ENCODE measurements around the gene LHFPL2. TPM values are rescaled to one million over a fixed set of nuclear protein-coding genes. Genes with fewer than 3 reads are reported as not detected.

Gene LHFPL2
- total and polyA plus RNA-seq, 9 of the 15 experiments (the other 6 are each of a cell fraction or from before 2014, with no cell fraction given): 1.0 to 6.6 (median 4.6) TPM

DNA sequence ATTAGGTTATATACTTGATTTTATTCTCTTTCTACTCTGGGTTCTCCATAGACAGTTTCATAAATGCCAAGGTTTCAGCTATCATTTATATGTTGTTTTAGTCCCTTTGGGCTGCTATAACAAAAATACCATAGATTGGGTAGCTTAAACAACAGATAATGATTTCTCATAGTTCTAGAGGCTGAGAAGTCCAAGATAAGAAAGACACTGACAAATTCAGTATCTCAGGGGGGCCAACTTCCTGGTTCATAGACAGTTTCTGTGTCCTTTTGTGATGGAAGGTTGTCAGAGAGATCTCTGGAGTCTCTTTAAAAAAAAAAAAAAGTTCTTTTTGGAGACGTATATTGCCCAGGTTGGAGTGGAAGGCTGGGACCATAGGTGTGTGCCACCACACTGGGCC is 174.8 kb downstream of the LHFPL2 start:
- Histone ChIP-seq H3K36me3 (ENCODE audit: control insufficient read depth, insufficient read depth, low read length) (no peaks in the 10 kb centered on the region; the same call in 2 of the 3 replicates), H3K4me3 (no peak overlapping the region), H3K27ac (ENCODE audit: extremely low read depth, low read depth, low read length) (peak overlapping the region; percentile 20; the same call in 2 of the 3 replicates), H3K9me1 (ENCODE audit: control insufficient read depth, insufficient read depth, low read length) (no peaks in the 10 kb centered on the region), H3K79me2 (ENCODE audit: control insufficient read depth, insufficient read depth, low read length) (no peaks in the 10 kb centered on the region), H3K27me3 (ENCODE audit: control insufficient read depth in 2 of 2, insufficient read depth in 2 of 2, low read length in 2 of 2) (no peaks in the 10 kb centered on the region), H3K4me1 (replicated peaks in 1 of 2; ENCODE audit: control insufficient read depth in 2 of 2, insufficient read depth in 2 of 2, low read length in 2 of 2) (peaks cover 0 to 23% of the 10 kb centered on the region in 2 experiments; a peak in 3 of 5 replicates), H2AFZ (ENCODE audit: low read depth, low read length) (no peak overlapping the region), H3K4me2 (ENCODE audit: insufficient read depth, low read length) (peak overlapping the region; percentile 2; the same call in 1 of the 2 replicates), H3K9me3 (replicated peaks; ENCODE audit: control insufficient read depth, insufficient read depth, low read depth, low read length) (no peaks in the 10 kb centered on the region), H4K20me1 (replicated peaks; ENCODE audit: control insufficient read depth, insufficient read depth, low read length) (no peaks in the 10 kb centered on the region), H3K9ac (ENCODE audit: insufficient read depth in 1 of 2, low read depth in 2 of 2, low read length in 2 of 2) (no peak overlapping the region)
- DNase-seq (ENCODE audit: extremely low read depth in 1 of 4, low spot score in 3 of 4): peak in 1 of 4 experiments; percentile 67
- no peak for FAIRE-seq
- POLR2A ChIA-PET: interaction anchor here (0.6 to 1.3 kb wide), 7 partner anchors 10 to 79 kb away, joined by 3 to 5 read pairs (median 3); no protein-coding TSS in a partner anchor
- BruUV-seq (replicated peaks): no TSS peak
- CTCF ChIA-PET (ENCODE audit: low intra/inter-chr PET ratio): no interaction called here
- ATAC-seq: peak; percentile 48
- intact Hi-C loops (cut with micrococcal nuclease) (loop anchor here (2.0 to 10.0 kb wide), 3 partner anchors 67 to 491 kb away; no protein-coding TSS in a partner anchor), in situ Hi-C loops (cut with MboI) (no loop called here)
- 0% methylated on average over 1 of the region's 1 CpG for WGBS (ENCODE audit: insufficient coverage, low coverage, missing lambda C conversion rate)
- TF ChIP-seq TEAD4 (IDR thresholded peaks at IDR 0.05; ENCODE audit: low read length) (peak; percentile 40; the same call in 1 of the 2 replicates), TEAD4 (CRISPR knock-in tag; IDR thresholded peaks at IDR 0.05; ENCODE audit: borderline replicate concordance) (no peak), ZNF398 (CRISPR knock-in tag; IDR thresholded peaks at IDR 0.05) (no peak), SOX6 (IDR thresholded peaks at IDR 0.05) (0 out of 2 replicates have a peak, but pooled peaks have one; percentile 10), HNRNPUL1 (IDR thresholded peaks at IDR 0.05; ENCODE audit: low read length) (no peak), SMARCA4 (IDR thresholded peaks at IDR 0.05) (0 out of 2 replicates have a peak, but pooled peaks have one; percentile 31), CBFA2T3 (IDR thresholded peaks at IDR 0.05) (peak; percentile 60), CSDE1 (IDR thresholded peaks at IDR 0.05) (no peak), ZNF316 (IDR thresholded peaks at IDR 0.05) (no peak), MEIS2 (IDR thresholded peaks at IDR 0.05; ENCODE audit: partially characterized antibody) (peak; percentile 15), TAF15 (IDR thresholded peaks at IDR 0.05; ENCODE audit: low read depth, low read length) (no peak), TCF3 (CRISPR knock-in tag; IDR thresholded peaks at IDR 0.05) (peak; percentile 34), CBFA2T2 (conservative IDR thresholded peaks at IDR 0.05) (0 out of 2 replicates have a peak, but pooled peaks have one; percentile 22), PBX2 (CRISPR knock-in tag; IDR thresholded peaks at IDR 0.05; ENCODE audit: low read depth) (no peak), PBX2 (tag; conservative IDR thresholded peaks at IDR 0.05; ENCODE audit: low read depth) (peak; percentile 31; the same call in 1 of the 2 replicates)
- TF ChIP-seq, protein P1, sequence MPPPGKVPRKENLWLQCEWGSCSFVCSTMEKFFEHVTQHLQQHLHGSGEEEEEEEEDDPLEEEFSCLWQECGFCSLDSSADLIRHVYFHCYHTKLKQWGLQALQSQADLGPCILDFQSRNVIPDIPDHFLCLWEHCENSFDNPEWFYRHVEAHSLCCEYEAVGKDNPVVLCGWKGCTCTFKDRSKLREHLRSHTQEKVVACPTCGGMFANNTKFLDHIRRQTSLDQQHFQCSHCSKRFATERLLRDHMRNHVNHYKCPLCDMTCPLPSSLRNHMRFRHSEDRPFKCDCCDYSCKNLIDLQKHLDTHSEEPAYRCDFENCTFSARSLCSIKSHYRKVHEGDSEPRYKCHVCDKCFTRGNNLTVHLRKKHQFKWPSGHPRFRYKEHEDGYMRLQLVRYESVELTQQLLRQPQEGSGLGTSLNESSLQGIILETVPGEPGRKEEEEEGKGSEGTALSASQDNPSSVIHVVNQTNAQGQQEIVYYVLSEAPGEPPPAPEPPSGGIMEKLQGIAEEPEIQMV (tag; conservative IDR thresholded peaks at IDR 0.05; ENCODE audit: low read depth): no peak
- TF ChIP-seq, protein P2, sequence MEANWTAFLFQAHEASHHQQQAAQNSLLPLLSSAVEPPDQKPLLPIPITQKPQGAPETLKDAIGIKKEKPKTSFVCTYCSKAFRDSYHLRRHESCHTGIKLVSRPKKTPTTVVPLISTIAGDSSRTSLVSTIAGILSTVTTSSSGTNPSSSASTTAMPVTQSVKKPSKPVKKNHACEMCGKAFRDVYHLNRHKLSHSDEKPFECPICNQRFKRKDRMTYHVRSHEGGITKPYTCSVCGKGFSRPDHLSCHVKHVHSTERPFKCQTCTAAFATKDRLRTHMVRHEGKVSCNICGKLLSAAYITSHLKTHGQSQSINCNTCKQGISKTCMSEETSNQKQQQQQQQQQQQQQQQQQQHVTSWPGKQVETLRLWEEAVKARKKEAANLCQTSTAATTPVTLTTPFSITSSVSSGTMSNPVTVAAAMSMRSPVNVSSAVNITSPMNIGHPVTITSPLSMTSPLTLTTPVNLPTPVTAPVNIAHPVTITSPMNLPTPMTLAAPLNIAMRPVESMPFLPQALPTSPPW (CRISPR knock-in tag; IDR thresholded peaks at IDR 0.05): peak; percentile 53

Data from K562 (cell line).